ENCODE results near the gene ANAPC4. TPM values are rescaled to one million over a fixed set of nuclear protein-coding genes. Genes with fewer than 3 reads are reported as not detected.
"Not testable (repeated sequence)": the region's sequence is repeated elsewhere in the genome, so short reads cannot be mapped to it uniquely, and the experiment has no call there.

The ANAPC4 gene
- total and polyA plus RNA-seq, 2 donors (not counting 1 experiment from before 2014, with no cell fraction given) = 15.9 to 27.1 TPM

GRCh38 chr4:25367877-25368276, 9.2 kb upstream of the ANAPC4 start:
- Histone ChIP-seq H4K20me1 (ENCODE audit: control insufficient read depth, extremely low read depth, insufficient read depth, low read length) (no peaks in the 10 kb centered on the region), H3K27ac (ENCODE audit: insufficient read depth, low read length) (no peak overlapping the region), H3K36me3 (ENCODE audit: control insufficient read depth, insufficient read depth, low read length) (peaks cover 2% of the 10 kb centered on the region), H3K27me3 (ENCODE audit: control insufficient read depth, insufficient read depth, low read length) (no peaks in the 10 kb centered on the region), H3K79me2 (ENCODE audit: control insufficient read depth, insufficient read depth, low read length) (no peaks in the 10 kb centered on the region), H3K4me3 (replicated peaks in 1 of 4; ENCODE audit: control extremely low read depth in 1 of 4, insufficient read depth in 1 of 4, low read depth in 3 of 4, low read length in 4 of 4) (no peak overlapping the region), H3K9ac (ENCODE audit: insufficient read depth, low read length) (no peak overlapping the region), H3K4me2 (ENCODE audit: extremely low read depth, insufficient read depth, low read length) (no peak overlapping the region), H3K4me1 (ENCODE audit: control insufficient read depth, extremely low read depth, insufficient read depth, low read length) (no peaks in the 10 kb centered on the region), H3K9me3 (ENCODE audit: control insufficient read depth, insufficient read depth, low read depth, low read length) (no peaks in the 10 kb centered on the region), H2AFZ (ENCODE audit: low read length) (no peak overlapping the region)
- no peak for TF ChIP-seq EZH2 (IDR thresholded peaks at IDR 0.05; ENCODE audit: low read length, missing control alignments)
- DNase-seq (ENCODE audit: low read depth in 2 of 2) = no peak

- no peak overlapping the region for H3K4me2 ChIP-seq (ENCODE audit: extremely low read depth, insufficient read depth, low read length)
- no peak for TF ChIP-seq CTCF (conservative IDR thresholded peaks at IDR 0.05 in 1 of 2, IDR thresholded peaks at IDR 0.05 in 1 of 2; ENCODE audit: low read depth in 1 of 2, low read length in 2 of 2)
- no peak for TF ChIP-seq EZH2 (IDR thresholded peaks at IDR 0.05; ENCODE audit: low read length, missing control alignments)
- peaks cover 2% of the 10 kb centered on the region for H3K36me3 ChIP-seq (ENCODE audit: control insufficient read depth, insufficient read depth, low read length)
- H3K27ac ChIP-seq (ENCODE audit: insufficient read depth, low read length) = no peak overlapping the region
- no peak overlapping the region for H3K4me3 ChIP-seq (replicated peaks in 1 of 4; ENCODE audit: control extremely low read depth in 1 of 4, insufficient read depth in 1 of 4, low read depth in 3 of 4, low read length in 4 of 4)
- no peaks in the 10 kb centered on the region for H4K20me1 ChIP-seq (ENCODE audit: control insufficient read depth, extremely low read depth, insufficient read depth, low read length)
- no peak overlapping the region for H2AFZ ChIP-seq (ENCODE audit: low read length)
- no peak for DNase-seq (ENCODE audit: low read depth in 2 of 2)
- no peak overlapping the region for H3K9ac ChIP-seq (ENCODE audit: insufficient read depth, low read length)
- no peaks in the 10 kb centered on the region for H3K79me2 ChIP-seq (ENCODE audit: control insufficient read depth, insufficient read depth, low read length)
- no peaks in the 10 kb centered on the region for H3K4me1 ChIP-seq (ENCODE audit: control insufficient read depth, extremely low read depth, insufficient read depth, low read length)
- H3K9me3 ChIP-seq (ENCODE audit: control insufficient read depth, insufficient read depth, low read depth, low read length) = no peaks in the 10 kb centered on the region
- H3K27me3 ChIP-seq (ENCODE audit: control insufficient read depth, insufficient read depth, low read length) = no peaks in the 10 kb centered on the region
Measured at GRCh38 chr4:25368315-25368714, 8.7 kb upstream of the ANAPC4 start.

- Histone ChIP-seq H3K9me3 (ENCODE audit: control insufficient read depth, insufficient read depth, low read depth, low read length) (no peaks in the 10 kb centered on the region), H3K36me3 (ENCODE audit: control insufficient read depth, insufficient read depth, low read length) (peaks cover 2% of the 10 kb centered on the region), H3K4me2 (ENCODE audit: extremely low read depth, insufficient read depth, low read length) (no peak overlapping the region), H2AFZ (ENCODE audit: low read length) (no peak overlapping the region), H3K27me3 (ENCODE audit: control insufficient read depth, insufficient read depth, low read length) (no peaks in the 10 kb centered on the region), H3K9ac (ENCODE audit: insufficient read depth, low read length) (no peak overlapping the region), H4K20me1 (ENCODE audit: control insufficient read depth, extremely low read depth, insufficient read depth, low read length) (no peaks in the 10 kb centered on the region), H3K27ac (ENCODE audit: insufficient read depth, low read length) (no peak overlapping the region), H3K4me1 (ENCODE audit: control insufficient read depth, extremely low read depth, insufficient read depth, low read length) (no peaks in the 10 kb centered on the region), H3K79me2 (ENCODE audit: control insufficient read depth, insufficient read depth, low read length) (no peaks in the 10 kb centered on the region), H3K4me3 (replicated peaks in 1 of 4; ENCODE audit: control extremely low read depth in 1 of 4, insufficient read depth in 1 of 4, low read depth in 3 of 4, low read length in 4 of 4) (no peak overlapping the region)
- no peak for DNase-seq (ENCODE audit: low read depth in 2 of 2)
- TF ChIP-seq EZH2 (IDR thresholded peaks at IDR 0.05; ENCODE audit: low read length, missing control alignments) = no peak
- no peak for TF ChIP-seq CTCF (conservative IDR thresholded peaks at IDR 0.05 in 1 of 2, IDR thresholded peaks at IDR 0.05 in 1 of 2; ENCODE audit: low read depth in 1 of 2, low read length in 2 of 2)
Measured at GRCh38 chr4:25370242-25370641, 6.8 kb upstream of the ANAPC4 start.

GRCh38 chr4:25372549-25372948, 4.5 kb upstream of the ANAPC4 start:
- not testable (repeated sequence) for H3K4me2 ChIP-seq (ENCODE audit: extremely low read depth, insufficient read depth, low read length); H3K27me3 ChIP-seq (ENCODE audit: control insufficient read depth, insufficient read depth, low read length); DNase-seq (ENCODE audit: low read depth in 2 of 2); H3K9ac ChIP-seq (ENCODE audit: insufficient read depth, low read length); H3K27ac ChIP-seq (ENCODE audit: insufficient read depth, low read length); H4K20me1 ChIP-seq (ENCODE audit: control insufficient read depth, extremely low read depth, insufficient read depth, low read length); H3K4me3 ChIP-seq (replicated peaks in 1 of 4; ENCODE audit: control extremely low read depth in 1 of 4, insufficient read depth in 1 of 4, low read depth in 3 of 4, low read length in 4 of 4); H3K9me3 ChIP-seq (ENCODE audit: control insufficient read depth, insufficient read depth, low read depth, low read length); H3K79me2 ChIP-seq (ENCODE audit: control insufficient read depth, insufficient read depth, low read length); H3K4me1 ChIP-seq (ENCODE audit: control insufficient read depth, extremely low read depth, insufficient read depth, low read length); H3K36me3 ChIP-seq (ENCODE audit: control insufficient read depth, insufficient read depth, low read length); H2AFZ ChIP-seq (ENCODE audit: low read length)

Data from fibroblast of lung (primary cell).